K562 (cell line): ENCODE data around the gene PCYT1A. TPM values are rescaled to one million over a fixed set of nuclear protein-coding genes. Genes with fewer than 3 reads are reported as not detected.

Source experiments
- BCOR ChIP-seq: fragments of 450-650 bp; IDR thresholded peaks from 2 replicates; pipeline ENCODE4 v1.6.1; 2016
- CC2D1A ChIP-seq: fragments of 450-650 bp; IDR thresholded peaks from 2 replicates; pipeline ENCODE4 v1.6.1; 2017; ENCODE audit warnings: mild to moderate bottlenecking
- CTBP1 ChIP-seq: fragments of 450-650 bp; IDR thresholded peaks from 2 replicates; pipeline ENCODE4 v1.6.1; 2016; ENCODE audit warnings: borderline replicate concordance
- DPF2 ChIP-seq: fragments of 450-650 bp; IDR thresholded peaks from 2 replicates; pipeline ENCODE4 v1.6.1; 2016
- E2F6 ChIP-seq, 2 experiments: IDR thresholded peaks; 2 replicates each; pipeline ENCODE4 v1.6.1; 2011; ENCODE audit warnings: borderline replicate concordance in 1 of 2, control low read depth in 1 of 2, low read depth in 1 of 2, low read length in 1 of 2, mild to moderate bottlenecking in 1 of 2, mixed read lengths in 1 of 2, moderate library complexity in 1 of 2; ENCODE audit not compliant: insufficient read depth in 1 of 2, insufficient read length in 1 of 2, poor library complexity in 1 of 2, severe bottlenecking in 1 of 2; ENCODE audit errors: extremely low read depth in 1 of 2
- E2F8 ChIP-seq: fragments of 450-650 bp; IDR thresholded peaks from 2 replicates; pipeline ENCODE4 v1.7.1; 2018; ENCODE audit warnings: mild to moderate bottlenecking, low read depth; ENCODE audit not compliant: partially characterized antibody
- ELF4 ChIP-seq: fragments of 450-650 bp; formaldehyde crosslinking; IDR thresholded peaks from 2 replicates; pipeline ENCODE4 v1.4.0; 2022; ENCODE audit warnings: missing genetic modification characterization
- HDGF ChIP-seq: fragments of 450-650 bp; IDR thresholded peaks from 2 replicates; pipeline ENCODE4 v1.6.1; 2016
- HLTF ChIP-seq: fragments of 450-650 bp; IDR thresholded peaks from 2 replicates; pipeline ENCODE4 v1.6.1; 2016
- IRF9 ChIP-seq: fragments of 450-650 bp; IDR thresholded peaks from 2 replicates; pipeline ENCODE4 v1.6.1; 2016; ENCODE audit warnings: missing biosample characterization, missing genetic modification characterization
- KAT7 ChIP-seq: sonication (generic); formaldehyde crosslinking; IDR thresholded peaks from 2 replicates; pipeline ENCODE4 v1.8.0; 2022; ENCODE audit warnings: missing genetic modification reagents, mild to moderate bottlenecking, borderline replicate concordance
- MTA1 ChIP-seq: fragments of 450-650 bp; IDR thresholded peaks from 2 replicates; pipeline ENCODE4 v1.6.1; 2017; ENCODE audit warnings: borderline replicate concordance
- MTA2 ChIP-seq: fragments of 450-650 bp; IDR thresholded peaks from 2 replicates; pipeline ENCODE4 v1.6.1; 2016; ENCODE audit warnings: low read depth
- SMARCA4 ChIP-seq: fragments of 450-650 bp; IDR thresholded peaks from 2 replicates; pipeline ENCODE4 v1.6.1; 2016
- SMARCA5 ChIP-seq: fragments of 450-650 bp; IDR thresholded peaks from 2 replicates; pipeline ENCODE4 v1.6.1; 2016
- SP1 ChIP-seq: sonication (generic); formaldehyde crosslinking; IDR thresholded peaks from 2 replicates; pipeline ENCODE4 v1.8.1; 2022; ENCODE audit warnings: mild to moderate bottlenecking, missing genetic modification reagents
- SRF ChIP-seq, 2 experiments: fragments of 250-450, 450-650 bp in 1 of 2; sonication (Bioruptor Pico) in 1 of 2; sonication (generic) in 1 of 2; formaldehyde crosslinking; IDR thresholded peaks; 2 replicates each; pipeline versions ENCODE4 v1.5.0 to v1.5.1; 2020 to 2022; ENCODE audit warnings: mild to moderate bottlenecking in 1 of 2, missing genetic modification reagents in 1 of 2
- TAF7 ChIP-seq: fragments of 450-650 bp; IDR thresholded peaks from 2 replicates; pipeline ENCODE4 v1.6.1; 2016; ENCODE audit warnings: missing genetic modification characterization, missing compliant biosample characterization
- TRIM25 ChIP-seq: fragments of 450-650 bp; IDR thresholded peaks from 2 replicates; pipeline ENCODE4 v1.7.0; 2016; ENCODE audit warnings: borderline replicate concordance
- ZNF140 ChIP-seq: fragments of 250-450 bp; sonication (Bioruptor Pico); IDR thresholded peaks from 2 replicates; pipeline ENCODE4 v1.8.0; 2021; ENCODE audit warnings: moderate library complexity, mild to moderate bottlenecking, inconsistent platforms
- ZNF512 ChIP-seq: IDR thresholded peaks from 2 replicates; pipeline ENCODE4 v1.6.1; 2016; ENCODE audit warnings: missing genetic modification characterization, missing compliant biosample characterization
- ZSCAN29 ChIP-seq: fragments of 450-650 bp; IDR thresholded peaks from 2 replicates; pipeline ENCODE4 v1.6.1; 2017
- polyA plus RNA-seq, 8 experiments: library from polyadenylated mRNA; depleted of rRNA in 4 of 8; stranded (reverse) in 5 of 8; unstranded in 3 of 8; fragments of >200 nt; fragmentation: Nextera tagmentation in 2 of 8; fragmentation: Illumina TruSeq in 1 of 8; extraction: Ambion mirVana in 2 of 8; extraction: Trizol in 1 of 8; gene quantifications; 2 replicates each; pipeline versions ENCODE4 v1.2.1 to v1.2.3, GENCODE V29; 2011 to 2014; ENCODE audit warnings: inconsistent platforms in 1 of 8, missing spikeins in 1 of 8
- total RNA-seq, 7 experiments: library from RNA; depleted of rRNA in 6 of 7; stranded (reverse); fragments of >200 nt in 6 of 7; fragmentation: Illumina TruSeq in 2 of 7; extraction: Trizol in 2 of 7; gene quantifications; 2 replicates each; pipeline versions ENCODE4 v1.2.1 to v1.2.3, GENCODE V29; 2011 to 2021; ENCODE audit warnings: low replicate concordance in 1 of 7

The PCYT1A gene
- total and polyA plus RNA-seq, 9 of the 15 experiments (the other 6 are each of a cell fraction or from before 2014, with no cell fraction given): 13.4 to 62.8 (median 49.4) TPM

- TF ChIP-seq ELF4 (CRISPR knock-in tag) (peak; percentile 92), IRF9 (tag) (peak; percentile 36; the same call in 1 of the 2 replicates), HLTF (peak; percentile 88), SRF (CRISPR knock-in tag; IDR thresholded peaks at IDR 0.05) (peak in 1 of 2 experiments; percentile 47; a peak in 1 of 4 replicates), CTBP1 (0 out of 2 replicates have a peak, but pooled peaks have one; percentile 22), E2F8 (no peak), SMARCA5 (peak; percentile 76; the same call in 1 of the 2 replicates), SMARCA4 (peak; percentile 57; the same call in 1 of the 2 replicates), ZSCAN29 (no peak), BCOR (peak; percentile 87), TAF7 (tag) (no peak), ZNF140 (CRISPR knock-in tag) (no peak), SP1 (0 out of 2 replicates have a peak, but pooled peaks have one; percentile 19), E2F6 (IDR thresholded peaks at IDR 0.05; ENCODE audit: borderline replicate concordance in 1 of 2, extremely low read depth in 1 of 2, insufficient read depth in 1 of 2, insufficient read length in 1 of 2, low read depth in 1 of 2, low read length in 1 of 2, poor library complexity in 1 of 2, severe bottlenecking in 1 of 2) (peak in 1 of 2 experiments; percentile 27), CC2D1A (0 out of 2 replicates have a peak, but pooled peaks have one; percentile 17), KAT7 (peak; percentile 80), TRIM25 (0 out of 2 replicates have a peak, but pooled peaks have one; percentile 69), HDGF (peak; percentile 97), ZNF512 (peak; percentile 41; the same call in 1 of the 2 replicates), MTA2 (peak; percentile 58), MTA1 (peak; percentile 68; the same call in 1 of the 2 replicates), DPF2 (peak; percentile 44; the same call in 1 of the 2 replicates)
Measured at GRCh38 chr3:196192524-196193051, 94.9 kb downstream of the PCYT1A start (continued).
